Testis (tissue), 3 donors: ENCODE data around the gene MED25. TPM values are rescaled to one million over a fixed set of nuclear protein-coding genes. Genes with fewer than 3 reads are reported as not detected.

Experiments used
- DNase-seq: peaks from one replicate; pipeline ENCODE4 v3.0.0-alpha.2; 2019
- H3K27ac ChIP-seq, 2 donors: fragments of 200-600 bp; sonication (generic); one replicate each; pipeline ENCODE4 v1.5.1; 2019
- H3K27me3 ChIP-seq: fragments of 200-600 bp; sonication (generic); one replicate; pipeline ENCODE4 v1.5.1; 2019
- H3K36me3 ChIP-seq: fragments of 200-600 bp; sonication (generic); one replicate; pipeline ENCODE4 v1.5.1; 2017; ENCODE audit warnings: low read depth; ENCODE audit errors: missing control alignments
- H3K4me1 ChIP-seq: fragments of 200-600 bp; sonication (generic); one replicate; pipeline ENCODE4 v1.5.1; 2019
- H3K4me3 ChIP-seq, 2 donors: fragments of 200-600 bp; sonication (generic); one replicate each; pipeline ENCODE4 v1.5.1; 2017 to 2019
- H3K9me3 ChIP-seq: fragments of 200-600 bp; sonication (generic); one replicate; pipeline ENCODE4 v1.5.1; 2017
- CTCF ChIP-seq, 3 experiments: fragments of 450-650 bp in 2 of 3; fragments of 200-600 bp in 1 of 3; sonication (generic) in 1 of 3; IDR thresholded peaks; one replicate each; pipeline ENCODE4 v1.5.1; 2016 to 2019; ENCODE audit warnings: antibody characterized with exemption in 3 of 3, mild to moderate bottlenecking in 2 of 3, moderate library complexity in 1 of 3
- POLR2A ChIP-seq: fragments of 450-650 bp; IDR thresholded peaks from one replicate; pipeline ENCODE4 v1.6.1; 2017; ENCODE audit warnings: antibody characterized with exemption, mild to moderate bottlenecking, moderate library complexity
- WGBS, 2 donors: methylation state at CpG; one replicate each; pipeline ENCODE4 v1.1.5; 2018; 5-methylcytosine and 5-hydroxymethylcytosine counted together
- intact Hi-C: fragments of 100-400 bp; cut with DNase I; formaldehyde crosslinking; loops from one replicate; pipeline ENCODE4 v1.15.1; 2023; ENCODE audit warnings: low total_unique reads
- polyA plus RNA-seq: library from polyadenylated mRNA; stranded (reverse); fragments of 350-450 nt; fragmentation: Illumina TruSeq; extraction: RNeasy Lipid Tissue Mini Kit (QIAGEN cat#74804); gene quantifications from one replicate; pipeline ENCODE4 v1.2.3, GENCODE V29; 2014; ENCODE audit warnings: low read depth, low replicate concordance; ENCODE audit not compliant: insufficient read depth
- total RNA-seq, 2 donors: library from RNA; depleted of rRNA; stranded (reverse); fragments of >200 nt; gene quantifications; one replicate each; pipeline ENCODE4 v1.2.3, GENCODE V29; 2016

The MED25 gene
- total and polyA plus RNA-seq, 3 donors from 2014 or later: 156 to 246 (median 244) TPM

GRCh38 chr19:49836176-49837008 is 18.3 kb downstream of the MED25 start:
- Histone ChIP-seq H3K27ac (no peak overlapping the region), H3K4me1 (no peaks in the 10 kb centered on the region), H3K9me3 (no peaks in the 10 kb centered on the region), H3K27me3 (no peaks in the 10 kb centered on the region), H3K4me3 (no peak overlapping the region), H3K36me3 (peaks cover 3% of the 10 kb centered on the region)
- WGBS, 2 donors: 91 to 94% methylated on average over 5 to 20 of the region's 20 CpGs
- intact Hi-C loops: no loop called here
- no peak for DNase-seq
- no peak for TF ChIP-seq CTCF (IDR thresholded peaks at IDR 0.05)
- no peak for TF ChIP-seq POLR2A

GRCh38 chr19:49837009-49837310 is 18.9 kb downstream of the MED25 start:
- H3K27me3 ChIP-seq: no peaks in the 10 kb centered on the region
- intact Hi-C loops: no loop called here
- no peaks in the 10 kb centered on the region for H3K9me3 ChIP-seq
- H3K36me3 ChIP-seq: peaks cover 3% of the 10 kb centered on the region
- H3K4me1 ChIP-seq: no peaks in the 10 kb centered on the region
- 93 to 94% methylated on average over 2 to 5 of the region's 5 CpGs for WGBS, 2 donors
- H3K27ac ChIP-seq: no peak overlapping the region
- TF ChIP-seq POLR2A (no peak), CTCF (IDR thresholded peaks at IDR 0.05) (no peak)
- no peak for DNase-seq
- no peak overlapping the region for H3K4me3 ChIP-seq

- Histone ChIP-seq H3K27ac (no peak overlapping the region), H3K4me1 (no peaks in the 10 kb centered on the region), H3K36me3 (peaks cover 3% of the 10 kb centered on the region), H3K4me3 (no peak overlapping the region), H3K27me3 (no peaks in the 10 kb centered on the region), H3K9me3 (no peaks in the 10 kb centered on the region)
- no peak for DNase-seq
- no peak for TF ChIP-seq CTCF (IDR thresholded peaks at IDR 0.05)
- no peak for TF ChIP-seq POLR2A
- 96 to 97% methylated on average over 9 of the region's 9 CpGs for WGBS, 2 donors
- intact Hi-C loops: no loop called here
Measured at GRCh38 chr19:49837425-49837824, 19.3 kb downstream of the MED25 start.

- H3K4me3 ChIP-seq: no peak overlapping the region
- H3K27me3 ChIP-seq: no peaks in the 10 kb centered on the region
- 88 to 91% methylated on average over 16 to 18 of the region's 18 CpGs for WGBS, 2 donors
- peaks cover under 1% of the 10 kb centered on the region for H3K36me3 ChIP-seq
- no peak for DNase-seq
- H3K27ac ChIP-seq: no peak overlapping the region
- no peaks in the 10 kb centered on the region for H3K9me3 ChIP-seq
- TF ChIP-seq CTCF (IDR thresholded peaks at IDR 0.05) (no peak), POLR2A (no peak)
- intact Hi-C loops: no loop called here
- H3K4me1 ChIP-seq: no peaks in the 10 kb centered on the region
Measured at GRCh38 chr19:49838885-49839588, 20.9 kb downstream of the MED25 start.
